HepG2 (cell line): ENCODE results near the gene GPRIN1. TPM values are rescaled to one million over a fixed set of nuclear protein-coding genes. Genes with fewer than 3 reads are reported as not detected.

ENCODE experiments used
- DZIP1 ChIP-seq: sonication (generic); formaldehyde crosslinking; IDR thresholded peaks from 2 replicates; pipeline ENCODE4 v1.5.0; 2020; ENCODE audit warnings: mild to moderate bottlenecking, missing genetic modification reagents
- FUBP1 ChIP-seq: sonication (generic); formaldehyde crosslinking; IDR thresholded peaks from 2 replicates; pipeline ENCODE4 v1.5.1; 2020; ENCODE audit warnings: missing genetic modification reagents, mild to moderate bottlenecking, borderline replicate concordance
- GABPB1 ChIP-seq: IDR thresholded peaks from 2 replicates; pipeline ENCODE4 v1.6.1; 2016; ENCODE audit warnings: mild to moderate bottlenecking, missing genetic modification reagents, moderate library complexity, missing compliant biosample characterization
- KDM5B ChIP-seq: sonication (generic); formaldehyde crosslinking; IDR thresholded peaks from 2 replicates; pipeline ENCODE4 v1.4.0; 2020; ENCODE audit warnings: missing genetic modification reagents, mild to moderate bottlenecking, borderline replicate concordance
- MYC ChIP-seq: sonication (generic); formaldehyde crosslinking; IDR thresholded peaks from 2 replicates; pipeline ENCODE4 v1.9.0; 2021; ENCODE audit warnings: missing genetic modification reagents, borderline replicate concordance
- NPAS2 ChIP-seq: sonication (generic); formaldehyde crosslinking; IDR thresholded peaks from 2 replicates; pipeline ENCODE4 v1.8.0; 2022; ENCODE audit warnings: mild to moderate bottlenecking, missing genetic modification reagents, borderline replicate concordance
- PAXIP1 ChIP-seq: sonication (generic); formaldehyde crosslinking; conservative IDR thresholded peaks from 2 replicates; pipeline ENCODE4 v1.4.0; 2020; ENCODE audit warnings: mild to moderate bottlenecking, missing genetic modification reagents, moderate library complexity
- SALL1 ChIP-seq: sonication (generic); formaldehyde crosslinking; IDR thresholded peaks from 2 replicates; pipeline ENCODE4 v1.8.0; 2022; ENCODE audit warnings: mild to moderate bottlenecking, missing genetic modification reagents
- STAG1 ChIP-seq: sonication (generic); formaldehyde crosslinking; IDR thresholded peaks from 2 replicates; pipeline ENCODE4 v1.4.0; 2020; ENCODE audit warnings: missing genetic modification reagents
- XRCC5 ChIP-seq: fragments of 200-400 bp; formaldehyde crosslinking; optimal IDR thresholded peaks from 2 replicates; pipeline ENCODE3; 2017; ENCODE audit warnings: mild to moderate bottlenecking, low read length
- ZNF337 ChIP-seq: sonication (generic); formaldehyde crosslinking; IDR thresholded peaks from 2 replicates; pipeline ENCODE4 v1.5.1; 2020; ENCODE audit warnings: missing genetic modification reagents, low read depth, mild to moderate bottlenecking, borderline replicate concordance
- ZNF800 ChIP-seq: sonication (generic); formaldehyde crosslinking; IDR thresholded peaks from 2 replicates; pipeline ENCODE4 v1.4.0; 2020; ENCODE audit warnings: missing genetic modification reagents
- ZSCAN31 ChIP-seq: sonication (generic); formaldehyde crosslinking; IDR thresholded peaks from 2 replicates; pipeline ENCODE4 v1.5.0; 2020; ENCODE audit warnings: low read depth, mild to moderate bottlenecking, missing genetic modification reagents
- polyA plus RNA-seq, 8 experiments: library from polyadenylated mRNA; depleted of rRNA in 3 of 8; stranded (reverse) in 7 of 8; unstranded in 1 of 8; fragments of >200 nt; fragmentation: Illumina TruSeq in 4 of 8; extraction: Trizol in 4 of 8; gene quantifications; 2 replicates each; pipeline versions ENCODE4 v1.2.1 to v1.2.3, GENCODE V29; 2011 to 2016; ENCODE audit warnings: low read depth in 4 of 8, missing spikeins in 1 of 8, mixed read lengths in 1 of 8; ENCODE audit not compliant: insufficient read depth in 1 of 8
- total RNA-seq, 5 experiments: library from RNA; depleted of rRNA; stranded (reverse); fragments of >200 nt; fragmentation: Illumina TruSeq; extraction: Trizol; gene quantifications; 2 replicates each; pipeline ENCODE4 v1.2.3, GENCODE V29; 2016; ENCODE audit warnings: low read depth in 1 of 5

The GPRIN1 gene
- total and polyA plus RNA-seq, 2 of the 13 experiments (the other 11 are each of a cell fraction or from before 2014, with no cell fraction given), result 0.32 to 2.0 TPM

- 0 out of 2 replicates have a peak, but pooled peaks have one; percentile 21 for TF ChIP-seq PAXIP1
- 0 out of 2 replicates have a peak, but pooled peaks have one; percentile 20 for TF ChIP-seq DZIP1 (CRISPR knock-in tag)
- TF ChIP-seq KDM5B, result 0 out of 2 replicates have a peak, but pooled peaks have one; percentile 45
- 0 out of 2 replicates have a peak, but pooled peaks have one; percentile 8 for TF ChIP-seq ZNF337 (CRISPR knock-in tag)
- no peak for TF ChIP-seq GABPB1
- 0 out of 2 replicates have a peak, but pooled peaks have one; percentile 17 for TF ChIP-seq MYC (CRISPR knock-in tag)
- 0 out of 2 replicates have a peak, but pooled peaks have one; percentile 23 for TF ChIP-seq ZNF800 (CRISPR knock-in tag)
- peak; percentile 40; the same call in 1 of the 2 replicates for TF ChIP-seq SALL1 (CRISPR knock-in tag)
- peak; percentile 77 for TF ChIP-seq XRCC5
- TF ChIP-seq ZSCAN31 (CRISPR knock-in tag), result peak; percentile 74; the same call in 1 of the 2 replicates
- TF ChIP-seq NPAS2 (CRISPR knock-in tag), result no peak
- peak; percentile 63 for TF ChIP-seq STAG1 (CRISPR knock-in tag)
- peak; percentile 41; the same call in 1 of the 2 replicates for TF ChIP-seq FUBP1 (CRISPR knock-in tag)
These were observed 37.3 kb upstream of the GPRIN1 start, which contains the start of gene TSPAN17 (continued) for GRCh38 chr5:176647030-176647842.
